ENCODE measurements around the gene RNASET2.

RNASET2 gene

GRCh38 chr6:166947251-166947650, 9.1 kb downstream of the RNASET2 start:
- Histone ChIP-seq H3K27me3 (ENCODE audit: insufficient read depth, low read depth, severe bottlenecking) (no peaks in the 10 kb centered on the region), H3K27ac (no peak overlapping the region), H3K9me3 (ENCODE audit: severe bottlenecking) (no peaks in the 10 kb centered on the region), H3K36me3 (no peaks in the 10 kb centered on the region), H3K4me3 (ENCODE audit: low read depth, low read length) (no peak overlapping the region)
- DNase-seq: no peak
- TF ChIP-seq CTCF (IDR thresholded peaks at IDR 0.05; ENCODE audit: low read depth, low read length): no peak

- TF ChIP-seq CTCF (IDR thresholded peaks at IDR 0.05; ENCODE audit: low read depth, low read length): no peak
- Histone ChIP-seq H3K9me3 (ENCODE audit: severe bottlenecking) (no peaks in the 10 kb centered on the region), H3K4me3 (ENCODE audit: low read depth, low read length) (no peak overlapping the region), H3K36me3 (no peaks in the 10 kb centered on the region), H3K27me3 (ENCODE audit: insufficient read depth, low read depth, severe bottlenecking) (no peaks in the 10 kb centered on the region), H3K27ac (no peak overlapping the region)
- no peak for DNase-seq
Observed at GRCh38 chr6:166946125-166946524, 10.2 kb downstream of the RNASET2 start.

GRCh38 chr6:166944666-166945256, 11.6 kb downstream of the RNASET2 start:
- H3K9me3 ChIP-seq (ENCODE audit: severe bottlenecking): no peaks in the 10 kb centered on the region
- no peak for TF ChIP-seq CTCF (IDR thresholded peaks at IDR 0.05; ENCODE audit: low read depth, low read length)
- DNase-seq: no peak
- no peaks in the 10 kb centered on the region for H3K36me3 ChIP-seq
- H3K4me3 ChIP-seq (ENCODE audit: low read depth, low read length): no peak overlapping the region
- no peak overlapping the region for H3K27ac ChIP-seq
- H3K27me3 ChIP-seq (ENCODE audit: insufficient read depth, low read depth, severe bottlenecking): no peaks in the 10 kb centered on the region

- DNase-seq: no peak
- Histone ChIP-seq H3K36me3 (no peaks in the 10 kb centered on the region), H3K4me3 (ENCODE audit: low read depth, low read length) (no peak overlapping the region), H3K27ac (no peak overlapping the region), H3K27me3 (ENCODE audit: insufficient read depth, low read depth, severe bottlenecking) (no peaks in the 10 kb centered on the region), H3K9me3 (ENCODE audit: severe bottlenecking) (no peaks in the 10 kb centered on the region)
- no peak for TF ChIP-seq CTCF (IDR thresholded peaks at IDR 0.05; ENCODE audit: low read depth, low read length)
Observed at GRCh38 chr6:166942393-166943168, 13.8 kb downstream of the RNASET2 start.

- Histone ChIP-seq H3K9me3 (ENCODE audit: severe bottlenecking) (no peaks in the 10 kb centered on the region), H3K27ac (no peak overlapping the region), H3K36me3 (no peaks in the 10 kb centered on the region; the same call in 1 of the 2 replicates), H3K4me3 (ENCODE audit: low read depth, low read length) (no peak overlapping the region), H3K27me3 (ENCODE audit: insufficient read depth, low read depth, severe bottlenecking) (no peaks in the 10 kb centered on the region)
- no peak for TF ChIP-seq CTCF (IDR thresholded peaks at IDR 0.05; ENCODE audit: low read depth, low read length)
- no peak for DNase-seq
Observed at GRCh38 chr6:166940643-166941068, 15.7 kb downstream of the RNASET2 start.

Measured in WERI-Rb-1 (cell line).